ENCODE results near the gene SEMA3E.
"Not testable (repeated sequence)": the region's sequence is repeated elsewhere in the genome, so short reads cannot be mapped to it uniquely, and the experiment has no call there.

Gene SEMA3E

GRCh38 chr7:83447681-83448080 is 201.3 kb downstream of the SEMA3E start:
- no peak for DNase-seq

DNA sequence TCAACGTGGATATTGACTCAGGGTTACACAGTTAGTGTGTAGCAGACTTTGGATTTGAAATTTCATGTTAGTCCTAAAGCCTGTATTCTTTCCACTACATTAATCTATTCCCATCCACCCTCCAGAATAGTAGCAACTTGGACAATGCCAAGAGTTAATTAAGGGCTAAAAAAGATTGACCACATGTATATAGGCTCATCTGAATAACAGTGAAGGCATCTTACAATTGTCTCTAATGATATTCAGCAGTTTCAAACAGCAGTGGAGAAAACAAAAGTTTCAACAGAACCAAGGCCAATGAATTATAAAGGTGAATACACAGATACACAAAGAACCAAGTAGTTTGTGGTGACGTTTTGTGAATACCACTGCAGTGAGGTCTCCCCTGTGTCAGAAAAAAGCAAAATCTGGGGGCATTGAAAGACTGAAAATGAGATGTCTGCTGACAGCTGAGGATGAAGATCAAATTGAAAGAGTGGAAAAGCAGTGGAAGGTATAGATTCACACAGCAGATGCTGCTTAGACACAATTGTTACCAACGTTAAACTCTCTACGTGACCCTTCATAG is 202.8 kb downstream of the SEMA3E start:
- DNase-seq = no peak

DNA sequence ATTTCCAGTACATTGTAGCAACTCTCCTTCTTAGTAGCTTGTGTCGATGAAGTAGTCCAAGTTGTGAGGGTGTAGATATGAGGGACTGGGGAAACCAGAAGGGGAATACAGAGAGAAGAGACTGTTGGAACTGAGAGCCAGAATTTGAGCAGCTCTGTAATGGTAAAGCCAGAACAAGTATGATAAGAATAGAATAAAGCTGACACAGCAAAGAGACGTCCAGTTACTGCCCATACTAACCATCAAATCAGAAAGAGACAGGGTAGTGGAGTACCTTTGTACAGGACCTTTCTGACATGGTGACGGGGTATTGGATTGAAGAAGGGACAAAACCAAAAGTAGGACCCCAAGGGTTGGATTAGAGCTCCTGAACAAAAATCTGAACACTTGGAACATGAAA is 206.0 kb downstream of the SEMA3E start:
- no peak for DNase-seq

GRCh38 chr7:83439026-83439425 is 209.9 kb downstream of the SEMA3E start:
- no peak for DNase-seq

GRCh38 chr7:83430289-83430688 is 218.7 kb downstream of the SEMA3E start:
- DNase-seq = not testable (repeated sequence)

DNA sequence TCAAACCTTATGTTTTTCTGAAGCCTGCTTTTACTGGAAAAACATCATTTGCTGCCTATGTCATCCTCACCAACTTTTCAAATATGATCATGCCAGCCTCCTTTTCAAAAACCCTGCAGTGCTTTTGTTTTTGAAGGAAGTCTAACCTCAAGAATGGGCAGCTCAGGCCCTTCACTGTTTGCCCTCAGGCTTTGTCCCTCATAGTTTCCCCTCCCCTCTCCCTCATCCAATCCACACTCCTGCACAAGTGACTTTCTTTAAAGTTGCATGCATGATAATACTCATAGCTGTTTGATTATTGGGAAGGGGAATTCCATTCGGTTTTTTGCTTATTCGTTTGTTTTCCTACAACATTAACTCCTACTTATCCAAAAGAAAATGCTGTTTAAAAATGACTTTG is 219.4 kb downstream of the SEMA3E start:
- DNase-seq = no peak

DNA sequence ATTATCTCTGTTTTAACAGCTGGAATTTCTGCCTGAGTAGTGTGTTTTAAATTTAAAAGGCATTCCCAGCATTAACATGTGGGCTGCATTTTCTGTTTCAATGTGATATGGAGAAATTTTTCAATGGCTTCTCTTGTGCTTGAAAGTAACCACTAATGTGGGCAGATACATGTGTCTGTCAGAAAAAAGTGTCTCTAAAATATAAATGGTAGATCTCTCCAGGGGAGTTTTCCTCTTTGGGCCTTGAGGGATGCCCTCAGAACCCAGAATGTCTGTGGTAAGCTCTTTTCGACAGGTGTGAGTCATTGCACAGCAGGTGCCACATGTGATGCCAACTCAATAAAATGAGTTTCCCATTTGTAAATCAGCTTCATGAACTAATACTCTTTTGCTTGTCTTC is 221.1 kb downstream of the SEMA3E start:
- no peak for DNase-seq

DNA sequence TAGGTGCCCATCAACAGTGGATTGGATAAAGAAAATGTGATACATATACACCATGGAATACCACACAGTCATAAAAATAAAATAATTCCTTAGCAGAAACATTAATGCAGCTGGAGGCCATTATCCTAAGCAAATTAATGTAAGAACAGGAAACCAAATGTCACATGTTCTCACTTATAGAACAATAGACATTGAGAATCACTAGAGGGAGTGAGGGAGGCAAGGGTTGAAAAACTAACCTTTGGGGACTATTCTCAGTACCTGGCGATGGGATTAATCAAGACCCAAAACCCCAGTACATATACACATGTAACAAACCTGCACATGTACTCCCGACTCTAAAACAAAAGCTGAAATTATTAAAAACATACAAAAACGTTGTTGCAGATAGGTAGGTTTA is 222.6 kb downstream of the SEMA3E start:
- no peak for DNase-seq

GRCh38 chr7:83419013-83419412 is 229.9 kb downstream of the SEMA3E start:
- DNase-seq = no peak

GRCh38 chr7:83415840-83416239 is 233.1 kb downstream of the SEMA3E start:
- no peak for DNase-seq

DNA sequence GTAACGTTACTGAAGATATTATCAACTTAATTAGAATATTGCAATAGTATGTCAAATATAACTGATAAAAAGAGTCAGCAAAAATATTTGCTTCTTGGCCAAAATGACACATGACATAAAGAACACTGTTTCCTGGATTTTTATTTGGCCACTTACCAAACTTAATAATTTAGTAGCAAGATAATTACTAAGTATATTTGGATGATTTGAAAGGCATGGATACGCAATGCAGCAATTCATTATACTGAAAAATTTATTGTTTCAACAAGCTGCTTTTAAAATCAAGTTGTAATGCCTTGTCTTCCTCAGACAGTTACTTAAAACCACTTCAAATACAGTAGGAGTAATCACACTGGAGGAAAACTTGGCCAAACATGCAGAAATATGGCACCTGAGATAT is 234.0 kb downstream of the SEMA3E start:
- no peak for DNase-seq

DNA sequence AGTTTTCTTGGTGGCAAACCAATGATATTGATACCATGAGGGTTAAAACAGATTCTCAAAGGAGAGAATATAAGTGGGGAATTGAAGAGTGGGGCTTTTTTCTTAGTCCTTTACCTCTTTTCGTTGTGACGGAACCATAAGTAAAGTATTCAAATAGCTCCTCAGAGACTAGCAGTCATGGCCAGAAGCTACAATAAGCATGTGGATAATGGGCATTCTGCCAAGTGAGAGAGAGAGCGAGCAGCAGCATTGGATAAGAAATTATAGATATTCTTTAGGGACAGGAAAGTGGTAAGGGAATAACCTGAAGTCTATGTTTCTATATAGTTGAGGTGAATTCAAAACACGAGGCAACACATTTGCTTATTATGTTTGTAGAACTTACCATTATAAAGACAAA is 235.1 kb downstream of the SEMA3E start:
- no peak for DNase-seq

DNA sequence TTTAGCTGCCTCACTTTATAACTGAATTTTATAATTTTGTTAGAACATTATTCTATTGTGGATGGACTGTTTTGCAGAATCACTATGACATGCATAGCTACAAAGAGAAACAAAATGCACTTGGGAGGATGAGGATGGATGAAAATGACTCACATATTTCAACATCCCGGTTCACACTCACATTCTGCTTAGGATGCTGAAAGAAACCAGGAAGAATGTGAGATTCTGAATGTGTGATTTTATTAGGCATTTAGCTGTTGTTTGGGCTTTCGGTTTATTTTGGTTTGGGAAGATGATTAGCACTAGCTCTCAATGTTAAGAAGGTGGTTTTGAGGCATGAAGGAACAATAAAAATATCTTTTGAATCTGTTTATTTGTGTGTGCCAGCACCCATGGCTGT is 235.5 kb downstream of the SEMA3E start:
- no peak for DNase-seq

GRCh38 chr7:83410989-83411591 is 237.8 kb downstream of the SEMA3E start:
- no peak for DNase-seq

DNA sequence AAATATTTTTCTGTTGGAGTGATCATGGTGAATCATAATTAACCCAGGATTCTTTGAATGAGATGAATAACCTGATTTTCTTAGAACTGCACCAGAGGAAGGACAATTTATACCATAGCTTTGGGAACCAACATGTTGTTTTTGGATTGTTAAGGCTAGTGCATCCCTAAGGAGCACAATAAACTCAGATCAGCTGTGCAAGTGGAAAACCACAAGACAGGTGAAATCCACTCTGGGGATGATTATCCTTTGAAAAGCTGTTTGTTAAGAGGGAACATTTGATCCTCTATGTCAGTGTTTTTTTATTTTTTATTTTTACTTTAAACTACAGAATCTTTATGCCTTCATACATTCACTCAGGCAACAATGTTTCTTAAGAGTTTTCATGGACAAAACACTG is 254.2 kb downstream of the SEMA3E start:
- DNase-seq = no peak

GRCh38 chr7:83388436-83388835 is 260.5 kb downstream of the SEMA3E start:
- no peak for DNase-seq

- DNase-seq = no peak
Measured at GRCh38 chr7:83366629-83367028, 282.3 kb downstream of the SEMA3E start.

- DNase-seq = no peak
Measured at GRCh38 chr7:83365746-83366145, 283.2 kb downstream of the SEMA3E start.

DNA sequence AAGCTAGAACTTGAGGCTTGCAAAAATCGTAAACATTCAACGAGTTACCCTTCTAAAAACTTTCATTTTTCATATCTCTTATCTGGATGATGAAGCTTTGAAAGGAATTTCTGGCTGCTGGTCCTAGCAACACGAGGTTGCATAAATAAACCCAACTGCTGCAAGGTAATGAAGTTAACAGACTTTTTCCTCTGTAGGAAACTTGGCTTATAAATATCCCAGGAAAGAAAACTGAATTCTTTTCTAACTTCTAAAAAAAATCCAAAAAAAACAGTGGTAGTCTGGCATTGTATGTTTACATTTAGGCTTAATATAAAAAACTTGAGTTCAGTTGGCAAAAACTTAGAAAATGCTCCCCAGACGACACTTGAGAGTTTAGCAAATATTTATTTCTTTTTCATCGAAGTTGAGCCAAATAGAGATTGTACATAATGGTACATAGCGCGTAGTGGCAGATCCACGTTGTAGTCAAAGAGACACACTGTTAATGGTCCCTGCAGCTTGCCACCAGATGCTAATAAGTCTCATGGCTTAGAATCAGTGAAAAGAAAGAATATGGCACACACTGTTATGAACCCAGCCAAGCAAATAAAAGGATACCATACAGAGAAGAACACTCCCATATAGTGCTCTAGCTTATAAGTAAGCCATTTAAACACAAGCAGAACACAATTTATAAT is 285.9 kb downstream of the SEMA3E start:
- no peak for DNase-seq

GRCh38 chr7:83359108-83359507 is 289.8 kb downstream of the SEMA3E start:
- no peak for DNase-seq

DNA sequence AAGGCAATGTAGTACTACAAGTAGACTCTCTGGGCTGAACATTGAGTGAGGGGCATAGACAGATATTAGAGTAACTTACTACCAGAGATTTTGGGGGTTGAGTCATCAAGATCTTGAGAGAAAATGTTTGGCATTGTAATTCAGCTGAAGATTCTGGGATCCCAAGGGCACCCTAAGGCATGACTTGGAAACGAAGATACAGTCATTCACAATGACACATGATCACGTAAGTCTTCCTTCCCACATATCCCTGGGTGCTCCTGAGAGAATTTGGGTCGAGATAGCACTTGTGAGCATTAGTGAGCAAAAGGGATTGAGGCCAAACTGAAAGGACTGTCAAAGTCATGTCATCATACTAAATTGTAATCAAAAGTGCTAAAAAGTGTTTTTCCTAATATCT is 293.8 kb downstream of the SEMA3E start:
- no peak for DNase-seq

- no peak for DNase-seq
Measured at GRCh38 chr7:83347945-83348444, 300.9 kb downstream of the SEMA3E start.

GRCh38 chr7:83339907-83340306 is 309.0 kb downstream of the SEMA3E start:
- DNase-seq = no peak

DNA sequence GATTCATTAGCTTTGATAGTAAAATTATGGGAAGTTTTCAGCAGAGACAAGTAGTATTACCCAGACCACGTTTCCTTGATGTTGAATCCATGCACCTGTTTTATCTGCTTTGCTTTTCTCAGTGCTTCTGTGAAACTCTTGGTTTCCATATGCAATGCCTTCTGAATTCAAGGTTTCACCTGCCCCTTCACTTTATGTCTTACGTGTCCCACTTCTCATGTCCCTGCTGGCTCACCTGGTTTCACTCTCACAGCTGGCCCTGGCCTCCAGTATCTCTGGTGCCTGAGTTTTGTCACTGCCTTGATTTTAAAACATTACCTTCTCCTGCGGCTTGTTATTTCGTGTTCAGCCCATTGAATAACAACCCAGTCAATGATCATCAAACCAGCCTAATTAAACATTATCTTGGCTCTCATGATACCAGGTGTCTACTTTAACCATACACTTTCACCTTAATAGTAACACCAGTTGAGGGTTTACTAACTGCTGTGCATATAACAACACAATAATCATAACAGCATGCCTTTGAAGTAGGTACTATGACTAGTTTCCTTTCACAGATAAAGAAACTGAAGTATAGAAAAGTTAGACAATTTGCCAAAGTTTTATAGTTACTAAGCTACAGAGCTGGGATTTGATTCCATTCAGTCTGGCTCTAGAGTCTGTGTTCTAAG is 310.5 kb downstream of the SEMA3E start:
- no peak for DNase-seq
